ENCODE results near the gene EEIG1. TPM values are rescaled to one million over a fixed set of nuclear protein-coding genes. Genes with fewer than 3 reads are reported as not detected.
A peak's percentile ranks its signal among the peaks of the same experiment; 100 is the strongest.

Gene EEIG1
- total and polyA plus RNA-seq, 12 donors, result 10.1 to 179 (median 53.8) TPM

GRCh38 chr9:128005923-128006322 is 25.1 kb upstream of the EEIG1 start:
- Histone ChIP-seq H3K27ac (peak overlapping the region in 4 of 5 donors; percentile 5 to 72 (median 48)), H3K9me3 (replicated peaks in 1 of 3) (no peaks in the 10 kb centered on the region), H3K4me1 (replicated peaks in 1 of 2) (peaks cover 29 to 37% of the 10 kb centered on the region in 2 donors), H3K27me3 (no peaks in the 10 kb centered on the region), H3K4me3 (no peak overlapping the region), H3K36me3 (replicated peaks in 1 of 2) (no peaks in the 10 kb centered on the region)
- intact Hi-C loops (cut with DNase I), result no loop called here
- 9 to 23% (median 14%) methylated on average over 7 to 12 of the region's 12 CpGs for WGBS, 4 donors
- peak; percentile 56 to 89 (median 86) for DNase-seq
- no peak for TF ChIP-seq CTCF (IDR thresholded peaks at IDR 0.05)
- peak in 1 of 2 donors; percentile 21 for TF ChIP-seq POLR2A (IDR thresholded peaks at IDR 0.05)

- TF ChIP-seq POLR2A (IDR thresholded peaks at IDR 0.05), result no peak
- WGBS, 4 donors, result 88 to 95% (median 93%) methylated on average over 4 to 11 of the region's 11 CpGs
- Histone ChIP-seq H3K4me1 (replicated peaks in 1 of 2) (peaks cover 29 to 37% of the 10 kb centered on the region in 2 donors), H3K4me3 (no peak overlapping the region), H3K27ac (no peak overlapping the region), H3K27me3 (no peaks in the 10 kb centered on the region), H3K36me3 (replicated peaks in 1 of 2) (no peaks in the 10 kb centered on the region), H3K9me3 (replicated peaks in 1 of 3) (no peaks in the 10 kb centered on the region)
- intact Hi-C loops (cut with DNase I), result no loop called here
- DNase-seq, result no peak
Measured at GRCh38 chr9:128003966-128004604, 23.3 kb upstream of the EEIG1 start.

GRCh38 chr9:128002959-128003358 is 22.2 kb upstream of the EEIG1 start:
- H3K4me3 ChIP-seq, result no peak overlapping the region
- TF ChIP-seq POLR2A (IDR thresholded peaks at IDR 0.05) (no peak), CTCF (IDR thresholded peaks at IDR 0.05) (no peak)
- no peaks in the 10 kb centered on the region for H3K9me3 ChIP-seq (replicated peaks in 1 of 3)
- H3K4me1 ChIP-seq (replicated peaks in 1 of 2), result peaks cover 29 to 37% of the 10 kb centered on the region in 2 donors
- intact Hi-C loops (cut with DNase I), result no loop called here
- H3K27ac ChIP-seq, result no peak overlapping the region
- H3K36me3 ChIP-seq (replicated peaks in 1 of 2), result no peaks in the 10 kb centered on the region
- no peak for DNase-seq
- 75 to 82% (median 80%) methylated on average over 5 of the region's 5 CpGs for WGBS, 4 donors
- H3K27me3 ChIP-seq, result no peaks in the 10 kb centered on the region

- H3K27ac ChIP-seq, result peak overlapping the region; percentile 52 to 80 (median 63)
- intact Hi-C loops (cut with DNase I), result no loop called here
- DNase-seq, result peak in 6 of 7 donors; percentile 80 to 89 (median 88)
- H3K4me3 ChIP-seq, result no peak overlapping the region
- 53 to 60% (median 55%) methylated on average over 18 of the region's 18 CpGs for WGBS, 4 donors
- H3K36me3 ChIP-seq (replicated peaks in 1 of 2), result no peaks in the 10 kb centered on the region
- H3K9me3 ChIP-seq (replicated peaks in 1 of 3), result no peaks in the 10 kb centered on the region
- no peaks in the 10 kb centered on the region for H3K27me3 ChIP-seq
- TF ChIP-seq CTCF (IDR thresholded peaks at IDR 0.05) (peak in 2 of 6 experiments; percentile 13 to 35), POLR2A (IDR thresholded peaks at IDR 0.05) (peak in 1 of 2 donors; percentile 23)
- H3K4me1 ChIP-seq (replicated peaks in 1 of 2), result peaks cover 21 to 26% of the 10 kb centered on the region in 2 donors
Measured at GRCh38 chr9:128001779-128002298, 21.1 kb upstream of the EEIG1 start.
